Stimulated activated CD8-positive, alpha-beta memory T cell treated with anti-CD3 and anti-CD28 coated beads, Interleukin-15, amount 100 ng/mL, for 1 hour (primary cell): ENCODE measurements around the gene LCE6A.

ENCODE experiments used
- DNase-seq: peaks from one replicate; pipeline ENCODE4 v3.0.0-alpha.2; 2020; ENCODE audit warnings: low read depth

The LCE6A gene

DNA sequence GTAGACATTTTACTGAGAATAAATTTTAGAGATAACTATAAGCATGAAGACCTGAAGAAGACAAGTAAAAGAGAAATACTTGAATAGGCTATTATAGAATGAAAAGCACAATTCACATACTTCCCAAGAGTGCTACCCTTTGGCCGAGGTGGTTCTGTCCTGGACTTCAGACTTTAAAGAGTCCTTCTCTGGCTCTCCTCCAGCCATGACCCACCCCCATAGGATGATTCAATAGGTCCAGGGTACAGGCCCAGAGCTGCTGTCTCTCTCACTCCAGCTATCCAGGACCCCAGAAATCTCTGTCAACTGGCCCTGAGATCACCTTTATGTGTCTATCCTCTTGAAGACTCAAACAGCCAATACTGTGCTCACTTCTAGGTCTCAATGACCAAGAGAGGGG lies 34.2 kb downstream of the LCE6A start:
- no peak for DNase-seq

DNA sequence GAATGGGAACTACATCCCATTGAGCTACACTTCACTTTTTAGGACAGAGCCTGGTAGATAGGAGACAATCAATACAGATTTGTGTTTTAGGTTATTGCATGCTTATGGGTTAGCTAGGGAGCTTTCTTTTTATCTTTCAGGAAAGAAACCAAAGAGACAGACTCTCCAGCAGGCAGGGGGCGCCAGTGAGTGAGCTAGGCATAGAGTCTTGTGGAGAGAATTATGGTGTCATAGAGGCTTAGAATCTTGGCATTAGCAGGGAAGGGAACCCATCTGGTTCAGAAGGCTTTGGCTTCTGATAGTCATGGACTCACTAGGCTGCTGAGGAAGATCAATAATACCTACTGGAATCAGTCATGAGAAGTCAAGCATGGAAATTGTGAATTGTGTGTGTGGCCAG lies 35.4 kb downstream of the LCE6A start, which contains the start of gene SMCP:
Gene SMCP, plus strand, starts transcription at position 281 of the 400 bp plus-strand sequence. CDS start 6,101 bp downstream, outside the sequence.
- DNase-seq = no peak

DNA sequence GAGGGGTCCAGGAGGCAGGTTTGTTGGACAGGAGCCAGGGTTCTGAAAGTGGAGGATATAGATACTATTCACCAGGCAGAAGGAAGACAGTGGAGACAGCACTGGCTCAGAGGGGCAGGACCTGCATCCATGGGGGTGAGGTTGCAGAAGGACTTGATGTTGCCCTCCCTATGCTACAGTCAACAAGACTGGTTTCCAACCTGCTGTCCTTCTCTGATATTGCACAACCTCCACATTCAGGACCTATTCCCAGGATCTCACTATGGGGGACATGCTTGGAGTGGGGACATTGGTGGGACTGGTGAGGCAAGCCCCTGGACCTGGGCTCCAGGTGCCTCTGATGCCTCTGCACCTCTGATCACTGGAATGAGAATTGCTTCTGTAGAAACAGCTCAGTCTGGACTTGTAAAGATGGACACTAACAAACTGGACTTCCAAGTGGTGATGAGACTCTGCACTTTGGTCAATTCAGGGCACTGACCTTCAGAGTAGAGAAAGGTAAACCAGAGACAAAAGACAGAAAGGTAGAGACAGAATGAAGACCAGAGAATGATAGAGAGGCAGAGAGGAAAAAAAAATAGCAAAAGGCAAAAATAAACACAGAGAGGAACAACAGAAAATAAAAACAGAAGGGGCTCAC lies 37.0 kb downstream of the LCE6A start:
- DNase-seq = no peak

DNA sequence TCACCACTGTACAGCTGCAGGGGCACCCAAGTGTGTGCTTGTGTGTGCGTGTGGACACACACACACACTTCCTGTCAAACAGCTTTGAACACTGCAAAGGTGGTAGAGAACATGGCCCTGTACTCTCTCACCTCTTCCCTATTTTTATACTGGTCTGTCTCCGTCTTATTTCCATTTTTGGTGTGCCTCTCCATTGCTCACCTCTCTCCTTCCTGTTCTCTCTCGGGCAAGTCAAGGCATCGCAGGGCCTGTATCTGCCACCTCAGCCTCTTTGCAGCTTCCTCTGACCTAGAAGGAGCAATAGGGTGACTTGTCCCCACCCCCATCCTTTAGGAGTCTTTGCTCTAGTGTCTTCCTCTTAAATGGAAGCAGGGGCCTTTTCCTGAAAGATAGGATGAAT lies 37.7 kb downstream of the LCE6A start:
- DNase-seq = no peak

DNA sequence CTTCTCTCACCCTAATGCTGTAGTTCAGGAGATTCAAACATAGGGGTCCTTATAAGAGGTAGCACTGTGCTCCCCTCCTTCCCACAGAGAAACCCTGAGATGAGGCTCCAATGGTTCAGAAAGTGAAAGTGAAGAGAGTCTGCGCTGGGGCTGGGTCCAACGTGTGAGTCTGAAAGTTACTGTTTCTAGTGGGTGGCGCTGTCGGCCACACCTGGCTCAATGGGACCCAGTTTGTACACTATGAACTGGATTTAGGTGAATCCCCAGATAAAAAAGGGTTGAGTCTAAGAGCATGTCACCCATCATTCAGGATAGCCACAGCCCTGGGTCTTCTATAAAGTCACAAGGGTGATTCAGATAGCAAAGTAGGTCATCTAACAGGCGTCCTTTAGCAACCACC lies 38.3 kb downstream of the LCE6A start:
- no peak for DNase-seq

DNA sequence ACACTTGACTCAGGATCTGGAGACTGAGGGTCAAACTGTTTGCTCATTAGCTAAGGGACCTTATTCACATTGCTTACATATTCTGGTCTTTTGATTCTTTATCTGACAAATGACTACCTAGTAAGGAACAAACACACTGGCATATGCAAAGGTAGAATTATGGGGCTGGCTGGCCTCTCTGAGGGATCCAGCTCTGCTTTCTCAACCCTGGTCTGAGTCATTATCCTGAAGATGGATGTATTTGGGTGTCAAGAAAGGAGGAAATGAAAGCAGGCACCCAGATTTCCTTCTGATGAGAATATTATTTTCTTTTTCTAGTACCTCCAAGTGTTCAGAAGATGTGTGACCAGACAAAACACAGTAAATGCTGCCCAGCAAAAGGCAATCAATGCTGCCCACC lies 41.4 kb downstream of the LCE6A start:
- no peak for DNase-seq

DNA sequence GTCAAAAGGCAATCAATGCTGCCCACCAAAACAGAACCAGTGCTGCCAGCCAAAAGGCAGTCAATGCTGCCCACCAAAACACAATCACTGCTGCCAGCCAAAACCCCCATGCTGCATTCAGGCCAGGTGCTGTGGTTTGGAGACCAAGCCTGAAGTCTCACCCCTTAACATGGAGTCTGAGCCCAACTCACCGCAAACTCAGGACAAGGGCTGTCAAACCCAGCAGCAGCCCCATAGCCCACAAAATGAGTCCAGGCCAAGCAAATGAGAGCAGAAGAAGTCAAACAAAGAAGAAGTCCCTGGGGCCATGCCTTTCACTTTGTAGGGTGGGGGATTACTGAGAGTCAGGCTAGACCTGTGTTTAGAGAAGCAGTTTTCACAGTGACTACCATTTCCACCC lies 41.9 kb downstream of the LCE6A start:
- no peak for DNase-seq

DNA sequence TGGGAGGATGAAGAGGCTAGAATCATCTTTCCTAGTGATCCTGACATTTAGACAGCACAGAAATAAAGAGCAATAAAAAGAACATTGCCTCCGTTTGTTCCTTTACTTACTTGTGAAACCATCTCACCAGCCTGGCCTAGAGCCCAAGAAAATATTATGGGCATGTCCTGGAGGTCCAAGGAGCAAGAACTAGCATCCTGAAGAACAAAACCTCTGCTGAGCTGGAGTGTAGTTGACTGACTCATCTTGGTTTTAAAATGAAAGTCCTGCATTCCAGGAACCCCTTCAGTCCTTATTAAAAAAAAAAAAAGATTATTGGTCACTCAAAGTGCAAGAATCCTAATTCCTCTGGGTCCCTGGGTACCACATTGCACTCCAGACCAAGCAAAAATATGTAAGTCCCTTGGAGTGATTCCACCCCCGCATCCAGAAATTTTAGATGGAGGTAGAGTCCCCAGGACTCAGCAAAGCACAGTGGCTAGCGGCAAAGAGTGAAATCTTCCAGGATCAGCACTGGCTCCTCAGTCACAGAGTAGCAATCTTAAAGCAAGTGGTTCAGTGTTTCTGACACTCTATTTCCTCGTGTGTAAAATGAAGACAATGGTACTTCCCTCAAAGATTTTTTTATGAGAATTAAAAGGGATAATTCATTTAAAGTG lies 42.4 kb downstream of the LCE6A start:
- no peak for DNase-seq

DNA sequence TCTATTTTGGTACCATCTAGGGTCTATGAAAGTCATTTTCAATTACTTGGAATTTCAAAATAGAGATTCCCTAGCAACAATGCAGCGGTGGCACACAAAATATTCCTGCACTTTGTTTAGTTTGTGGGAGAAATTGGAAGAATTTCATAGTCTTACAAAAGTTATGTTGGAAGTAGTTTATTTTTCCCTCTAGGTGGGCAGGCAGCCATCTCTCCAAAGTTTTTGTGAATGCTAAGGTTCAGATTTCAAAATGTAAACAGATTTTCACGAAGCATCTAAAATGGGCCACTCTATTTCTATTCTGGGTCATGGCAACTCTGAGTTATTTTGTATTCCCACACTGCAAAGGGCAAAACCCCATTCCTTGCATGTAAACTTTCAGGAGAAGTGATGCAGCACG lies 43.4 kb downstream of the LCE6A start:
- no peak for DNase-seq

DNA sequence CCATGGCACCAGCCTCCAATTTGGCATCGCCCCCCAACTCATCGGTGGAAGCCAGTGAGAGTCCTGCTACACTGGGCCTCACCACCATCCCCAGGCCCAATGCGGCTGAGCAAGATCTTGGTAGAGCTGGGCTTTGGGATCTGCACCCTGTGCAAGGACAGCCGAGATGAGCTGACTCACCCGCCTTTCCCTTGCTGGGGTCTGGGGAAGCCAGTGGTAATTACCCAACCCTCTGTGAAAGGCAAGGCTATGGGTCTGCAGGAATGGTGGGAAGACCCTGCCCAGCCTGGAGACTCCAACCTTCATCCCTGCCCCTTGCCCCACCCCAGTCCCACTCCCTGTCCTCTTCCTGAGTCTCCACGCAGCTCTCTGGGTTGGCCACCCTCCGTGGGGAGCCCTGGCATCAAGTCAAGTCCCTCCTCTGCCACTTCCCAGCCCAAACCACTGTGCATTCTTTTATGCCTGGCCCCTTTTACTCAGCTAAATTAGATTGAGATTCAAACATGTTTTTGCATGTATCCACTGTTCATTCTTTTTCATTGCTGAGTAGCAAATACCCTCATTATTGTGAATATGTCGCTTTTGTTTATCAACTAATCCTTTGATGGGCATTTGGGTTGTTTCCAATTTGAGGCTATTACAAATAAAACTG lies 44.2 kb downstream of the LCE6A start:
- no peak for DNase-seq

DNA sequence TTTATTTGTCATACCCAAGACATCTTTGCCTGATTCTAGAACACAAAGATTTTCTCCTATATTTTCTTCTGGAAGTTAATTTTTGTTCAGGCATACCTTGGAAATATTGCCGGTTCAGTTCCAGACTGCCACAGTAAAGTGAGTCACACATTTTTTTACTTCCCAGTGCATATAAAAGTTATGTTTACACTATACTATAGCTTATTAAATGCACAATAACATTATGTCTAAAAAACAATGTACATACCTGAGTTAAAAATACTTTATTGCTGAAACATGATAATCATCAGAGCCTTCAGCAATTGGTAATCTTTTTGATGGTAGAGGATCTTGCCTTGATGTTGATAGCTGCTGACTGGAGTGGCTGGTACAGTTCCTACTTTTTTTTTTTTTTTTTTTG lies 45.5 kb downstream of the LCE6A start:
- no peak for DNase-seq
